Neutrophil (primary cell): Measurements from ENCODE around the gene NEU1.

Source experiments
- H3K27ac ChIP-seq: fragments of 200-600 bp; sonication (generic); 2 replicates; pipeline ENCODE4 v1.5.1; 2016; ENCODE audit warnings: mild to moderate bottlenecking, moderate library complexity
- H3K27me3 ChIP-seq: fragments of 200-600 bp; sonication (generic); 2 replicates; pipeline ENCODE4 v1.6.0; 2016; ENCODE audit warnings: mild to moderate bottlenecking
- H3K36me3 ChIP-seq: fragments of 200-600 bp; sonication (generic); 2 replicates; pipeline ENCODE4 v1.5.1; 2017
- H3K4me1 ChIP-seq, 2 experiments: fragments of 200-600 bp in 1 of 2; sonication (generic) in 1 of 2; 1 replicate in 1 of 2; 2 replicates in 1 of 2; pipeline versions ENCODE4 v1.5.1 to v1.6.1; 2013 to 2016; ENCODE audit warnings: low read depth in 1 of 2, low read length in 1 of 2, mild to moderate bottlenecking in 1 of 2, moderate library complexity in 1 of 2; ENCODE audit not compliant: control insufficient read depth in 1 of 2, insufficient read depth in 1 of 2
- H3K4me3 ChIP-seq, 2 experiments: fragments of 200-600 bp in 1 of 2; sonication (generic) in 1 of 2; 1 replicate in 1 of 2; 2 replicates in 1 of 2; pipeline ENCODE4 v1.5.1; 2013 to 2016; ENCODE audit warnings: low read depth in 1 of 2, low read length in 1 of 2, mild to moderate bottlenecking in 1 of 2, moderate library complexity in 1 of 2
- H3K9me3 ChIP-seq: fragments of 200-600 bp; sonication (generic); 2 replicates; pipeline ENCODE4 v1.5.1; 2016
- TF ChIP-seq, protein P1 (sequence below): fragments of 200-600 bp; sonication (generic); IDR thresholded peaks from 2 replicates; pipeline ENCODE4 v1.5.1; 2016; ENCODE audit warnings: antibody characterized with exemption

The NEU1 gene

DNA sequence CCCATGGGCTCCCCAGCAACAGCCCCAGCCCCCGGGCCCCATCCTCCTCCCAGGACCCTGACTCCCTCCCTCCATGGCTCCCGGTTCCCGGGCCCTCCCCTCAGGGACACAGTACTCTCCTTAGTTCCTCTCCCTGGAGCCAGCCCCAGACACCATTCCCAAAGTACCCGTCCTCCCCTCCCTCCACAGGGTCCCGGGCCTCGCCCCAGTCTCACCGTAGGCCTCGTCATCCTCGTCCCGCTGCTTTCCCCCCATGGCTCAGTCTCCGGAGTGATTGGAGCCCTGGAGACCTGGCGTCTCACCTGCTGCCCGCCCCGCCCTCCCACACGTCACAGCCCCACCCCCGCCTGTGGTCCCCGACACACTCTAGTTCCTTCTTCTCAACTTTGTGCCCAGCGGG, 16.1 kb upstream of the NEU1 start, which contains the start of gene SLC44A4:
TSS of gene SLC44A4 (minus strand) at position 272 of the 400 bp plus-strand sequence. CDS start at position 255, 17 bp downstream.
- Histone ChIP-seq H3K4me3 (no peak within 1 kb of the TSS), H3K27ac (no peak within 1 kb of the TSS), H3K4me1 (no peaks in the 10 kb centered on the region), H3K27me3 (no peaks in the 10 kb centered on the region), H3K36me3 (peaks cover 41% of the 10 kb centered on the region), H3K9me3 (no peaks in the 10 kb centered on the region)
- TF ChIP-seq, protein P1, sequence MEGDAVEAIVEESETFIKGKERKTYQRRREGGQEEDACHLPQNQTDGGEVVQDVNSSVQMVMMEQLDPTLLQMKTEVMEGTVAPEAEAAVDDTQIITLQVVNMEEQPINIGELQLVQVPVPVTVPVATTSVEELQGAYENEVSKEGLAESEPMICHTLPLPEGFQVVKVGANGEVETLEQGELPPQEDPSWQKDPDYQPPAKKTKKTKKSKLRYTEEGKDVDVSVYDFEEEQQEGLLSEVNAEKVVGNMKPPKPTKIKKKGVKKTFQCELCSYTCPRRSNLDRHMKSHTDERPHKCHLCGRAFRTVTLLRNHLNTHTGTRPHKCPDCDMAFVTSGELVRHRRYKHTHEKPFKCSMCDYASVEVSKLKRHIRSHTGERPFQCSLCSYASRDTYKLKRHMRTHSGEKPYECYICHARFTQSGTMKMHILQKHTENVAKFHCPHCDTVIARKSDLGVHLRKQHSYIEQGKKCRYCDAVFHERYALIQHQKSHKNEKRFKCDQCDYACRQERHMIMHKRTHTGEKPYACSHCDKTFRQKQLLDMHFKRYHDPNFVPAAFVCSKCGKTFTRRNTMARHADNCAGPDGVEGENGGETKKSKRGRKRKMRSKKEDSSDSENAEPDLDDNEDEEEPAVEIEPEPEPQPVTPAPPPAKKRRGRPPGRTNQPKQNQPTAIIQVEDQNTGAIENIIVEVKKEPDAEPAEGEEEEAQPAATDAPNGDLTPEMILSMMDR, result no peak

DNA sequence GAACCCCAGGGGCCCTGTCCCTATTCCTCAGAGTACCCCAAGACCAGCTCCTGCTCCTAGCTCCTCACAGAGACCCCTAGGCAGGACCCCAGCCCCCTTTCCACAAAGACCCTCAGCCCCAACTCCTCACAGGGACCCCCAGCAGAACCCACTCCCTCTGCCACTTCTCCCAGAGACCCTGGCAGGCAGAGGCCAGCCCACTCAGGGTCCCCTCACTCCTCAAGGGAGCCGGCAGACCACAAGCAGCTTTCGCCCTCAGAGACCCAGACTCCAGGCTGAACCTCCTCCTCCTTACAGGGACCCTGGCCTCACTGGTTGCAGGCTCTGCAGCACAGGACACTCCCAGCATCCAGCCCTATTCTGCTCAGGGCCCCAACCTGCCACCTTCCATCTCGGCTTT, 15.6 kb upstream of the NEU1 start:
- no peak overlapping the region for H3K27ac ChIP-seq
- H3K36me3 ChIP-seq, result peaks cover 36% of the 10 kb centered on the region
- no peaks in the 10 kb centered on the region for H3K4me1 ChIP-seq
- H3K27me3 ChIP-seq, result no peaks in the 10 kb centered on the region
- no peak overlapping the region for H3K4me3 ChIP-seq
- TF ChIP-seq, protein P1, result no peak
- no peaks in the 10 kb centered on the region for H3K9me3 ChIP-seq

DNA sequence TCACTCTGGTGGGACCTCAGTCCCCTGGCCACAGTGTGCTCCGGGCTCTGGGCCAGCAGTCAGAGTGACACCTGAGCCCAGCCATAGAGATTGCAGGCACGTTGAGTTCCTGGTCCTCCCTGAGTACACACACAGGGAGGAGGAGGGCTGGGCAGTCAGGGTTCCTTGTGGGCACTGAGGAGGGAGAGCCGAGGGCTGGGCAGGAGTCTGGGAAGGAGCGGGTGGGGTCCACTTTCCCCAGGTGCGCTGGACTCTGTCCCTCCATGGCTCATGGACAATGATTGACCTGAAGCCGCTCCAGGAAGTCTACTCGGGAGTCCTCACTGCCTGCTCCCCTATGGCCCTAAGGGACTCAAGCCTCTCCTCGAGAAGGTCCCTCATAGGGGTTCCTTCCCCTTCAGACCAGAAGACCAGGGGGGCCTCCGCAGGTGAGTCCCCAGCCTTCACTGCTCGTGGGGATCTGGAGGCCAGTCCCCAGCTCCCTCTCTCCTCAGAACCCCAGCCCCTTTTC, 15.1 kb upstream of the NEU1 start:
- Histone ChIP-seq H3K4me3 (no peak overlapping the region), H3K36me3 (peaks cover 31% of the 10 kb centered on the region), H3K27ac (no peak overlapping the region), H3K4me1 (no peaks in the 10 kb centered on the region), H3K27me3 (no peaks in the 10 kb centered on the region), H3K9me3 (no peaks in the 10 kb centered on the region)
- TF ChIP-seq, protein P1, result no peak

DNA sequence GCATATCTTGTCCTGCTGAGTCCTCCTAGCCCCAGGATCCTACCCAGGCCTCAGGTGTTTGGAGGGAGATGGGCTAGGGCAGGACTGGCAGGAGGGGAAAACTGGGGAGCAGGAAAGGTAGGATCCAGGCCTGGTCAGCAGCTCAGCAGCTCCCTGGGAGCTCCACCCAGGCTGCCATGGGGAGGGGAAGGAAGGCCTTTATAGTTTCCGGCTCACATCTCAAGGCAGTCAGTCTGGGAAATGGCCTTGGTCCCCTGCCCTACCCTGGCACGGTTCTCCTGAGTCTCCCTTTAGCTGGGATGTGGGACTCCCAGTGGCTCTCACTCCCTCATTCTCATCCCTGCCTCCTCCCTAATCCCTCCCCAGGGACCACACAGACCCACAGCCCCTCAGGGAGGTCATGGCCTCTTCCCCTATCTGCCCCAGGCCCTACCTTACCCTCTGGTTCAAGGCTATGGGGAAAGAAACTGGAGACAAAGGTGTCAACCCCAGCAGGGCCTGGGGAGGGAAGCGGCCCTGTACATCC, 14.6 kb upstream of the NEU1 start:
- no peaks in the 10 kb centered on the region for H3K4me1 ChIP-seq
- TF ChIP-seq, protein P1, result no peak
- H3K27ac ChIP-seq, result no peak overlapping the region
- H3K9me3 ChIP-seq, result no peaks in the 10 kb centered on the region
- H3K27me3 ChIP-seq, result no peaks in the 10 kb centered on the region
- H3K4me3 ChIP-seq, result no peak overlapping the region
- peaks cover 26% of the 10 kb centered on the region for H3K36me3 ChIP-seq

DNA sequence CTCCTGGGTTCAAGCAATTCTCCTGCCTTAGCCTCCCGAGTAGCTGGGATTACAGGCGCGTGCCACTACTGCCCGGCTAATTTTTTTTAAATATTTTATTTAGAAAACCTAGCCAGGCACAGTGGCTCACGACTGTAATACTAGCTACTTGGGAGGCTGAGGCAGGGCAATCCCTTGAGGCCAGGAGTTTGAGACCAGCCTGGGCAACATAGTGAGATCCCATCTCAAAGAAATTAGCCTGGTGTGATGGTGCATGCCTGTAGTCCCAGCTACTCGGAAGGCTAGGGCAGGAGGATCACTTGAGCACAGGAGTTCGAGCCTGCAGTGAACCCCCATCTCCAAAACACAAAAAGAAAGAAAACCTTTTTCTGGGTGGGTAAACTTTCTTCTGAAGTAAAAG, 13.7 kb upstream of the NEU1 start:
- H3K9me3 ChIP-seq, result no peaks in the 10 kb centered on the region
- H3K4me3 ChIP-seq, result no peak overlapping the region
- TF ChIP-seq, protein P1, result no peak

More for the DNA sequence above, 13.7 kb upstream of the NEU1 start:
- Histone ChIP-seq H3K36me3 (peaks cover 20% of the 10 kb centered on the region), H3K4me1 (no peaks in the 10 kb centered on the region), H3K27me3 (no peaks in the 10 kb centered on the region), H3K27ac (no peak overlapping the region)
